HG03280 (cell line): ENCODE data around the gene USP17L24.
"Not testable (repeated sequence)": the region's sequence is repeated elsewhere in the genome, so short reads cannot be mapped to it uniquely, and the experiment has no call there.

Experiments
- ATAC-seq: cut with Tn5 transposase; IDR thresholded peaks from one replicate; pipeline ENCODE4 v1.9.1; 2021; ENCODE audit warnings: mild to moderate bottlenecking, moderate library complexity; ENCODE audit not compliant: unreplicated experiment

USP17L24 gene

GRCh38 chr4:9324865-9325264 is at the start of gene USP17L24:
TSS of gene USP17L24 (plus strand) at chr4:9325165. CDS start at chr4:9325165, 0 bp downstream.
- ATAC-seq, result not testable (repeated sequence)

DNA sequence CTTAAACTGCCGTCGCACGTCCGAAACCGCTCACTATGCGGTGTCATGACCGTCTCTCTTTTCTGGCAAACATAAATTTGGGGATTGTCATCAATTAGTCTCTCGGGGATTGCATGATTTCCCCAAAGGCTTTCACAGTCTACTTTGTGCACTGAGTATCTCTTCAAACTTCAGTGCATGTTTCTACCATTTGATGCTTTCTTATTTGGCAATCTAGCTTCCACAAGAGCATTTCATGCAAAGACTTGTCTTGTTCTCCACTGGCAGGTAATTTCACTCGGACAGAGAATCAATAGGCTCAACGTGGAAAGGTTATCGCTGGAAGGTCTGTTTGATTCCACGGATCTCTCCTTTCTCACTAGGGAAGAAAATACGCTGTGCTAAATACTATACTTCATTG is 774 bp upstream of the USP17L24 start:
- not testable (repeated sequence) for ATAC-seq

DNA sequence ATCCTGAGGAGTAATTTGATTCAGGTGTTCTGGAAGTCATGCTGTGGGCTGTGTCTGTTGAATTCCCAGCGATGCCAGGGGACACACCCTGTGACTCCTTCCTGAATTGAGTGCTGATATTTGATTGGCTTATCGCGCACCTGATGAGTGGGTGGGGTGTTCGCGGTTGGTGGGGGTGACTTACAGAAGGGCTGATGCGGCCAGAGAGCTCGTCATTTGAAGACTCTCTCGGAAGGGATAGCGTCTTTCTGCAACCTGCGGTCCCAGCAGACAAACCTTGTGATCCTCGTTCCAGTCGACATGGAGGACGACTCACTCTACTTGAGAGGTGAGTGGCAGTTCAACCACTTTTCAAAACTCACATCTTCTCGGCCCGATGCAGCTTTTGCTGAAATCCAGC is 4.6 kb downstream of the USP17L24 start, which contains the start of gene USP17L25:
TSS of gene USP17L25 (plus strand) at position 301 of the 400 bp plus-strand sequence. CDS start at position 301, 0 bp downstream.
- ATAC-seq, result not testable (repeated sequence)

- not testable (repeated sequence) for ATAC-seq
Measured at GRCh38 chr4:9334358-9334757, 9.4 kb downstream of the USP17L24 start, which contains the start of gene USP17L26. TSS of gene USP17L26 (plus strand) at chr4:9334658. CDS start at chr4:9334658, 0 bp downstream.

GRCh38 chr4:9339103-9339502 is 14.1 kb downstream of the USP17L24 start, which contains the start of gene USP17L5:
TSS of gene USP17L5 (plus strand) at chr4:9339403. CDS start at chr4:9339403, 0 bp downstream.
- not testable (repeated sequence) for ATAC-seq

DNA sequence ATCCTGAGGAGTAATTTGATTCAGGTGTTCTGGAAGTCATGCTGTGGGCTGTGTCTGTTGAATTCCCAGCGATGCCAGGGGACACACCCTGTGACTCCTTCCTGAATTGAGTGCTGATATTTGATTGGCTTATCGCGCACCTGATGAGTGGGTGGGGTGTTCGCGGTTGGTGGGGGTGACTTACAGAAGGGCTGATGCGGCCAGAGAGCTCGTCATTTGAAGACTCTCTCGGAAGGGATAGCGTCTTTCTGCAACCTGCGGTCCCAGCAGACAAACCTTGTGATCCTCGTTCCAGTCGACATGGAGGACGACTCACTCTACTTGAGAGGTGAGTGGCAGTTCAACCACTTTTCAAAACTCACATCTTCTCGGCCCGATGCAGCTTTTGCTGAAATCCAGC is 18.9 kb downstream of the USP17L24 start, which contains the start of gene USP17L27:
TSS of gene USP17L27 (plus strand) at position 301 of the 400 bp plus-strand sequence. CDS start at position 301, 0 bp downstream.
- ATAC-seq, result not testable (repeated sequence)

DNA sequence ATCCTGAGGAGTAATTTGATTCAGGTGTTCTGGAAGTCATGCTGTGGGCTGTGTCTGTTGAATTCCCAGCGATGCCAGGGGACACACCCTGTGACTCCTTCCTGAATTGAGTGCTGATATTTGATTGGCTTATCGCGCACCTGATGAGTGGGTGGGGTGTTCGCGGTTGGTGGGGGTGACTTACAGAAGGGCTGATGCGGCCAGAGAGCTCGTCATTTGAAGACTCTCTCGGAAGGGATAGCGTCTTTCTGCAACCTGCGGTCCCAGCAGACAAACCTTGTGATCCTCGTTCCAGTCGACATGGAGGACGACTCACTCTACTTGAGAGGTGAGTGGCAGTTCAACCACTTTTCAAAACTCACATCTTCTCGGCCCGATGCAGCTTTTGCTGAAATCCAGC is 23.6 kb downstream of the USP17L24 start, which contains the start of gene USP17L28:
TSS of gene USP17L28 (plus strand) at position 301 of the 400 bp plus-strand sequence. CDS start at position 301, 0 bp downstream.
- not testable (repeated sequence) for ATAC-seq

DNA sequence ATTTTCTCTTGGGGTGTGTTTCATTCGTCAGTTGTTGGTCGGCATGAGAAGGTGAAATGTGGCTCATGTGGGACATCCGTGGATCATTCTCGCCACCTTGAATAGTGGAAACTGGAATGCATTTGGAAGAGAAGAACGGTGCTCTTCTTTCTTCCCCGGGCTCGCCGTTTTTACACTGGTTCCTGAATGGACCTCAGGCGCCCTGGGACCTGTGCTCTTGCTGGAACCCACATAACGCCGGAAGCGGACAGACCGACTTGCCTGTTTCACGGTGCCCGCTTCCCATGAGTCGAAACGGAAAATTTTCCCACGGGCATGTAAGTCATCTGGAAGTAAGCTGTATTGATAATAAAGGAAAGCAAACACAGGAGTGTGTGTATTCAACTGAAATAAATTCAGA is 25.9 kb downstream of the USP17L24 start:
- ATAC-seq, result not testable (repeated sequence)

DNA sequence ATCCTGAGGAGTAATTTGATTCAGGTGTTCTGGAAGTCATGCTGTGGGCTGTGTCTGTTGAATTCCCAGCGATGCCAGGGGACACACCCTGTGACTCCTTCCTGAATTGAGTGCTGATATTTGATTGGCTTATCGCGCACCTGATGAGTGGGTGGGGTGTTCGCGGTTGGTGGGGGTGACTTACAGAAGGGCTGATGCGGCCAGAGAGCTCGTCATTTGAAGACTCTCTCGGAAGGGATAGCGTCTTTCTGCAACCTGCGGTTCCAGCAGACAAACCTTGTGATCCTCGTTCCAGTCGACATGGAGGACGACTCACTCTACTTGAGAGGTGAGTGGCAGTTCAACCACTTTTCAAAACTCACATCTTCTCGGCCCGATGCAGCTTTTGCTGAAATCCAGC is 28.4 kb downstream of the USP17L24 start, which contains the start of gene USP17L29:
TSS of gene USP17L29 (plus strand) at position 301 of the 400 bp plus-strand sequence. CDS start at position 301, 0 bp downstream.
- ATAC-seq, result not testable (repeated sequence)

GRCh38 chr4:9362829-9363228 is 37.9 kb downstream of the USP17L24 start, which contains the start of gene USP17L30:
TSS of gene USP17L30 (plus strand) at chr4:9363129. CDS start at chr4:9363129, 0 bp downstream.
- not testable (repeated sequence) for ATAC-seq
